Mammary epithelial cell (primary cell): ENCODE measurements around the gene FLCN.

ENCODE experiments used
- CTCF ChIP-seq, 2 donors: IDR thresholded peaks in 1 of 2; conservative IDR thresholded peaks in 1 of 2; 2 replicates each; pipeline ENCODE4 v1.5.1; 2011 to 2012; ENCODE audit warnings: inconsistent platforms in 2 of 2, low read length in 2 of 2, mild to moderate bottlenecking in 2 of 2, control low read depth in 1 of 2, low read depth in 1 of 2; ENCODE audit not compliant: insufficient read depth in 1 of 2; ENCODE audit errors: extremely low read depth in 1 of 2
- EZH2 ChIP-seq: IDR thresholded peaks from 2 replicates; pipeline ENCODE4 v1.6.1; 2012; ENCODE audit warnings: low read length, inconsistent platforms, borderline replicate concordance

GRCh38 chr17:17164156-17164555, 72.8 kb downstream of the FLCN start:
- TF ChIP-seq CTCF (conservative IDR thresholded peaks at IDR 0.05 in 1 of 2, IDR thresholded peaks at IDR 0.05 in 1 of 2; ENCODE audit: extremely low read depth in 1 of 2, insufficient read depth in 1 of 2, low read depth in 1 of 2, low read length in 2 of 2), result no peak
- no peak for TF ChIP-seq EZH2
